Measurements from ENCODE around the gene MARS1.

MARS1 gene

GRCh38 chr12:57452937-57453509 lies 34.8 kb upstream of the MARS1 start:
- no peaks in the 10 kb centered on the region for H3K79me2 ChIP-seq (ENCODE audit: insufficient read depth, low read depth)
- no peaks in the 10 kb centered on the region for H3K27me3 ChIP-seq (ENCODE audit: insufficient read depth, low read depth)
- TF ChIP-seq CTCF (conservative IDR thresholded peaks at IDR 0.05; ENCODE audit: low read depth, low read length): peak; percentile 99
- H2AFZ ChIP-seq (ENCODE audit: low read depth): peak overlapping the region; percentile 35; the same call in 1 of the 2 replicates
- H3K4me3 ChIP-seq (IDR thresholded peaks at IDR 0.05; ENCODE audit: insufficient read depth, low read depth, low read length): no peak overlapping the region
- peaks cover 56% of the 10 kb centered on the region for H3K4me1 ChIP-seq (ENCODE audit: low read depth, poor library complexity, severe bottlenecking)
- H4K20me1 ChIP-seq (ENCODE audit: insufficient read depth): no peaks in the 10 kb centered on the region
- H3K4me2 ChIP-seq: peak overlapping the region; percentile 10; the same call in 1 of the 2 replicates
- no peaks in the 10 kb centered on the region for H3K36me3 ChIP-seq (ENCODE audit: insufficient read depth)
- H3K9ac ChIP-seq: no peak overlapping the region
- H3K27ac ChIP-seq: no peak overlapping the region

- Histone ChIP-seq H3K27ac (peak overlapping the region; percentile 51), H4K20me1 (ENCODE audit: insufficient read depth) (no peaks in the 10 kb centered on the region), H3K4me1 (ENCODE audit: low read depth, poor library complexity, severe bottlenecking) (peaks cover 64% of the 10 kb centered on the region), H3K36me3 (ENCODE audit: insufficient read depth) (no peaks in the 10 kb centered on the region), H3K9ac (peak overlapping the region; percentile 61; the same call in 1 of the 2 replicates), H3K4me2 (peak overlapping the region; percentile 98), H2AFZ (ENCODE audit: low read depth) (peak overlapping the region; percentile 83), H3K79me2 (ENCODE audit: insufficient read depth, low read depth) (no peaks in the 10 kb centered on the region), H3K27me3 (ENCODE audit: insufficient read depth, low read depth) (no peaks in the 10 kb centered on the region), H3K4me3 (IDR thresholded peaks at IDR 0.05; ENCODE audit: insufficient read depth, low read depth, low read length) (no peak overlapping the region)
- no peak for TF ChIP-seq CTCF (conservative IDR thresholded peaks at IDR 0.05; ENCODE audit: low read depth, low read length)
Measured at GRCh38 chr12:57454213-57454565, 33.7 kb upstream of the MARS1 start.

GRCh38 chr12:57454566-57455373 lies 33.1 kb upstream of the MARS1 start, which contains the start of gene INHBE:
TSS of gene INHBE (plus strand) at chr12:57455307. CDS start at chr12:57455537, 230 bp downstream.
- no peaks in the 10 kb centered on the region for H3K27me3 ChIP-seq (ENCODE audit: insufficient read depth, low read depth)
- peak within 1 kb of the TSS; percentile 61 for H3K9ac ChIP-seq
- H4K20me1 ChIP-seq (ENCODE audit: insufficient read depth): no peaks in the 10 kb centered on the region
- peaks cover 64% of the 10 kb centered on the region for H3K4me1 ChIP-seq (ENCODE audit: low read depth, poor library complexity, severe bottlenecking)
- no peak; the same call in 1 of the 2 replicates for TF ChIP-seq CTCF (conservative IDR thresholded peaks at IDR 0.05; ENCODE audit: low read depth, low read length)
- H3K36me3 ChIP-seq (ENCODE audit: insufficient read depth): no peaks in the 10 kb centered on the region
- peak within 1 kb of the TSS; percentile 83 for H2AFZ ChIP-seq (ENCODE audit: low read depth)
- no peak within 1 kb of the TSS for H3K4me3 ChIP-seq (IDR thresholded peaks at IDR 0.05; ENCODE audit: insufficient read depth, low read depth, low read length)
- H3K4me2 ChIP-seq: peak within 1 kb of the TSS; percentile 98
- H3K79me2 ChIP-seq (ENCODE audit: insufficient read depth, low read depth): no peaks in the 10 kb centered on the region
- peak within 1 kb of the TSS; percentile 51 for H3K27ac ChIP-seq

- Histone ChIP-seq H3K4me2 (peak overlapping the region; percentile 98), H3K27me3 (ENCODE audit: insufficient read depth, low read depth) (peaks cover 4% of the 10 kb centered on the region; the same call in 1 of the 2 replicates), H3K9ac (peak overlapping the region; percentile 61)
Measured at GRCh38 chr12:57455374-57456144, 32.3 kb upstream of the MARS1 start.

More at GRCh38 chr12:57455374-57456144, 32.3 kb upstream of the MARS1 start:
- Histone ChIP-seq H2AFZ (ENCODE audit: low read depth) (peak overlapping the region; percentile 83), H3K79me2 (ENCODE audit: insufficient read depth, low read depth) (no peaks in the 10 kb centered on the region), H3K36me3 (ENCODE audit: insufficient read depth) (no peaks in the 10 kb centered on the region), H3K4me3 (IDR thresholded peaks at IDR 0.05; ENCODE audit: insufficient read depth, low read depth, low read length) (no peak overlapping the region), H4K20me1 (ENCODE audit: insufficient read depth) (no peaks in the 10 kb centered on the region), H3K4me1 (ENCODE audit: low read depth, poor library complexity, severe bottlenecking) (peaks cover 69% of the 10 kb centered on the region), H3K27ac (peak overlapping the region; percentile 51; the same call in 1 of the 2 replicates)
- no peak for TF ChIP-seq CTCF (conservative IDR thresholded peaks at IDR 0.05; ENCODE audit: low read depth, low read length)
